K562 (cell line): Measurements from ENCODE around the gene CBLIF. TPM values are rescaled to one million over a fixed set of nuclear protein-coding genes. Genes with fewer than 3 reads are reported as not detected.

Experiments used
- ATAC-seq: fragments of 200-7000 bp; cut with Tn5 transposase; 3 replicates; pipeline ENCODE4 v1.9.1; 2020; ENCODE audit warnings: moderate library complexity
- BruUV-seq: library from RNA; stranded (reverse); fragments of 400-500 nt; replicated peaks from 2 replicates; lab custom pipeline; 2021; lab: Mats Ljungman, UMichigan
- CTCF ChIA-PET: fragments of 300-600 bp; formaldehyde crosslinking; extraction: SDS; loops from one replicate; lab custom pipeline; 2021; ENCODE audit warnings: low intra/inter-chr PET ratio; lab: Yijun Ruan, JAX
- POLR2A ChIA-PET: fragments of 300-600, 350-650 bp; sonication (Branson Sonifier 250); formaldehyde crosslinking; extraction: SDS; loops from one replicate; lab custom pipeline; 2021; ENCODE audit warnings: antibody characterized with exemption, inconsistent platforms; lab: Yijun Ruan, JAX
- DNase-seq, 4 experiments: peaks; one replicate each; pipeline versions ENCODE4 v3.0.0 to v3.0.0-alpha.2; 2011 to 2018; ENCODE audit warnings: low spot score in 3 of 4, mixed read lengths in 3 of 4; ENCODE audit errors: extremely low read depth in 1 of 4
- FAIRE-seq: peaks from 2 replicates; lab custom pipeline; 2011; peaks lifted over from hg19 to GRCh38; lab: Jason Lieb, UNC
- H2AFZ ChIP-seq: 2 replicates; pipeline ENCODE4 v1.6.0; 2011; ENCODE audit warnings: low read depth, low read length, control low read depth, inconsistent platforms
- H3K27ac ChIP-seq: fragments of 200-600 bp; 3 replicates; pipeline ENCODE4 v1.8.0; 2011; ENCODE audit warnings: low read depth, mild to moderate bottlenecking, control low read depth, inconsistent platforms, low read length, moderate library complexity, mixed read lengths; ENCODE audit errors: extremely low read depth
- H3K27me3 ChIP-seq, 2 experiments: fragments of 300-600 bp in 1 of 2; 2 replicates in 1 of 2; 3 replicates in 1 of 2; pipeline versions ENCODE4 v1.6.0 to v1.8.0; 2011; ENCODE audit warnings: inconsistent platforms in 2 of 2, low read length in 2 of 2, mild to moderate bottlenecking in 1 of 2, mixed read lengths in 1 of 2, moderate library complexity in 1 of 2; ENCODE audit not compliant: control insufficient read depth in 2 of 2, insufficient read depth in 2 of 2
- H3K36me3 ChIP-seq: fragments of 300-600 bp; 3 replicates; pipeline ENCODE4 v1.8.0; 2011; ENCODE audit warnings: mild to moderate bottlenecking, low read length, inconsistent platforms; ENCODE audit not compliant: control insufficient read depth, insufficient read depth
- H3K4me1 ChIP-seq, 2 experiments: fragments of 200-600 bp in 1 of 2; replicated peaks in 1 of 2; 2 replicates in 1 of 2; 3 replicates in 1 of 2; pipeline versions ENCODE4 v1.5.1 to v1.8.0; 2011; ENCODE audit warnings: inconsistent platforms in 2 of 2, low read length in 2 of 2, mild to moderate bottlenecking in 1 of 2, mixed read lengths in 1 of 2, moderate library complexity in 1 of 2; ENCODE audit not compliant: control insufficient read depth in 2 of 2, insufficient read depth in 2 of 2
- H3K4me2 ChIP-seq: 2 replicates; pipeline ENCODE4 v1.6.1; 2011; ENCODE audit warnings: low read length, control low read depth, inconsistent platforms, mixed read lengths; ENCODE audit not compliant: insufficient read depth
- H3K4me3 ChIP-seq: fragments of 200-600 bp; sonication (generic), shearing (Covaris generic); 2 replicates; pipeline ENCODE4 v1.5.1; 2016; ENCODE audit warnings: control low read depth, inconsistent platforms
- H3K79me2 ChIP-seq: fragments of 200-600 bp; 3 replicates; pipeline ENCODE4 v1.8.0; 2011; ENCODE audit warnings: low read length, inconsistent platforms; ENCODE audit not compliant: control insufficient read depth, insufficient read depth
- H3K9ac ChIP-seq, 2 experiments: 2 replicates each; pipeline versions ENCODE4 v1.6.0 to v1.6.1; 2011; ENCODE audit warnings: low read depth in 2 of 2, low read length in 2 of 2, control low read depth in 1 of 2, inconsistent platforms in 1 of 2, mild to moderate bottlenecking in 1 of 2, mixed read lengths in 1 of 2; ENCODE audit not compliant: insufficient read depth in 1 of 2
- H3K9me1 ChIP-seq: one replicate; pipeline ENCODE4 v1.6.0; 2011; ENCODE audit warnings: inconsistent platforms, mild to moderate bottlenecking, low read length, moderate library complexity; ENCODE audit not compliant: control insufficient read depth, insufficient read depth
- H3K9me3 ChIP-seq: replicated peaks from 2 replicates; pipeline ENCODE4 v1.5.1; 2011; ENCODE audit warnings: low read depth, low read length, inconsistent platforms; ENCODE audit not compliant: control insufficient read depth, insufficient read depth
- H4K20me1 ChIP-seq: replicated peaks from 2 replicates; pipeline ENCODE4 v1.6.1; 2011; ENCODE audit warnings: low read length, inconsistent platforms, mixed read lengths; ENCODE audit not compliant: control insufficient read depth, insufficient read depth
- BMI1 ChIP-seq: fragments of 150-350 bp; IDR thresholded peaks from 2 replicates; pipeline ENCODE4 v1.6.1; 2014; ENCODE audit warnings: low read length
- BRF1 ChIP-seq: IDR thresholded peaks from 3 replicates; pipeline ENCODE4 v1.6.1; 2011; ENCODE audit warnings: borderline replicate concordance, mild to moderate bottlenecking; ENCODE audit not compliant: insufficient read length; ENCODE audit errors: extremely low read depth
- CREBBP ChIP-seq: IDR thresholded peaks from one replicate; pipeline ENCODE4 v1.6.1; 2012; ENCODE audit warnings: low read depth, mild to moderate bottlenecking, control low read depth, inconsistent platforms, low read length
- DNMT1 ChIP-seq: fragments of 450-650 bp; IDR thresholded peaks from 2 replicates; pipeline ENCODE4 v1.6.1; 2016; ENCODE audit warnings: antibody characterized with exemption, mild to moderate bottlenecking
- KLF1 ChIP-seq: fragments of 450-650 bp; IDR thresholded peaks from 2 replicates; pipeline ENCODE4 v1.6.1; 2016; ENCODE audit warnings: missing genetic modification characterization, missing compliant biosample characterization
- MCM7 ChIP-seq, 2 experiments: fragments of 450-650 bp; IDR thresholded peaks; 2 replicates each; pipeline ENCODE4 v1.6.1; 2016 to 2018
- SIN3B ChIP-seq: fragments of 450-650 bp; IDR thresholded peaks from 2 replicates; pipeline ENCODE4 v1.6.1; 2017; ENCODE audit warnings: low read depth, mild to moderate bottlenecking, moderate library complexity
- SNIP1 ChIP-seq: fragments of 450-650 bp; IDR thresholded peaks from 2 replicates; pipeline ENCODE4 v1.7.1; 2017; ENCODE audit warnings: low read depth, mild to moderate bottlenecking
- ZNF785 ChIP-seq: fragments of 250-450 bp; sonication (Bioruptor Pico); IDR thresholded peaks from 2 replicates; pipeline ENCODE4 v1.4.0; 2020; ENCODE audit warnings: mild to moderate bottlenecking
- WGBS: fragments of 100-300 bp; shearing (Covaris generic); methylation state at CpG from one replicate; pipeline ENCODE4 v1.1.6; 2016; ENCODE audit warnings: low coverage, mixed read lengths; ENCODE audit not compliant: insufficient coverage; ENCODE audit errors: missing lambda C conversion rate; 5-methylcytosine and 5-hydroxymethylcytosine counted together
- in situ Hi-C: fragments of 300-500 bp; cut with MboI; formaldehyde crosslinking; loops from 4 replicates; pipeline ENCODE4 v1.15.0; 2018; ENCODE audit warnings: inconsistent platforms, mixed read lengths
- intact Hi-C: fragments of 100-400 bp; cut with micrococcal nuclease; formaldehyde crosslinking; loops from 2 replicates; pipeline ENCODE4 v1.14.2; 2022
- polyA plus RNA-seq, 8 experiments: library from polyadenylated mRNA; depleted of rRNA in 4 of 8; stranded (reverse) in 5 of 8; unstranded in 3 of 8; fragments of >200 nt; fragmentation: Nextera tagmentation in 2 of 8; fragmentation: Illumina TruSeq in 1 of 8; extraction: Ambion mirVana in 2 of 8; extraction: Trizol in 1 of 8; gene quantifications; 2 replicates each; pipeline versions ENCODE4 v1.2.1 to v1.2.3, GENCODE V29; 2011 to 2014; ENCODE audit warnings: inconsistent platforms in 1 of 8, missing spikeins in 1 of 8
- total RNA-seq, 7 experiments: library from RNA; depleted of rRNA in 6 of 7; stranded (reverse); fragments of >200 nt in 6 of 7; fragmentation: Illumina TruSeq in 2 of 7; extraction: Trizol in 2 of 7; gene quantifications; 2 replicates each; pipeline versions ENCODE4 v1.2.1 to v1.2.3, GENCODE V29; 2011 to 2021; ENCODE audit warnings: low replicate concordance in 1 of 7
- TF ChIP-seq, protein P1 (sequence below): fragments of 450-650 bp; formaldehyde crosslinking; IDR thresholded peaks from 2 replicates; pipeline ENCODE4 v1.4.0; 2020; ENCODE audit warnings: mild to moderate bottlenecking, mixed read lengths
- TF ChIP-seq, protein P2 (sequence below): sonication (generic); formaldehyde crosslinking; IDR thresholded peaks from 2 replicates; pipeline ENCODE4 v1.8.0; 2022; ENCODE audit warnings: mild to moderate bottlenecking, missing genetic modification reagents

The CBLIF gene
- total and polyA plus RNA-seq, 9 of the 15 experiments (the other 6 are each of a cell fraction or from before 2014, with no cell fraction given) = 0.07 to 0.83 (median 0.54) TPM

GRCh38 chr11:59779487-59779886 is 65.8 kb downstream of the CBLIF start:
- no TSS peak for BruUV-seq
- no peak for ATAC-seq
- no peak for DNase-seq
- TF ChIP-seq SNIP1 = no peak
- TF ChIP-seq, protein P1, sequence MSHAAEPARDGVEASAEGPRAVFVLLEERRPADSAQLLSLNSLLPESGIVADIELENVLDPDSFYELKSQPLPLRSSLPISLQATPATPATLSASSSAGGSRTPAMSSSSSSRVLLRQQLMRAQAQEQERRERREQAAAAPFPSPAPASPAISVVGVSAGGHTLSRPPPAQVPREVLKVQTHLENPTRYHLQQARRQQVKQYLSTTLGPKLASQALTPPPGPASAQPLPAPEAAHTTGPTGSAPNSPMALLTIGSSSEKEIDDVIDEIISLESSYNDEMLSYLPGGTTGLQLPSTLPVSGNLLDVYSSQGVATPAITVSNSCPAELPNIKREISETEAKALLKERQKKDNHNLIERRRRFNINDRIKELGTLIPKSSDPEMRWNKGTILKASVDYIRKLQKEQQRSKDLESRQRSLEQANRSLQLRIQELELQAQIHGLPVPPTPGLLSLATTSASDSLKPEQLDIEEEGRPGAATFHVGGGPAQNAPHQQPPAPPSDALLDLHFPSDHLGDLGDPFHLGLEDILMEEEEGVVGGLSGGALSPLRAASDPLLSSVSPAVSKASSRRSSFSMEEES (CRISPR knock-in tag) = no peak
- TF ChIP-seq, protein P2, sequence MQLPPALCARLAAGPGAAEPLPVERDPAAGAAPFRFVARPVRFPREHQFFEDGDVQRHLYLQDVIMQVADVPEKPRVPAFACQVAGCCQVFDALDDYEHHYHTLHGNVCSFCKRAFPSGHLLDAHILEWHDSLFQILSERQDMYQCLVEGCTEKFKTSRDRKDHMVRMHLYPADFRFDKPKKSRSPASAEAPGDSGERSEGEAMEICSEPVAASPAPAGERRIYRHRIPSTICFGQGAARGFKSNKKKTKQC (CRISPR knock-in tag) = no peak
- no peak for TF ChIP-seq ZNF785 (CRISPR knock-in tag)
- no peak for TF ChIP-seq KLF1 (tag)
- no peak for TF ChIP-seq DNMT1
- TF ChIP-seq MCM7 (IDR thresholded peaks at IDR 0.05) = no peak
- TF ChIP-seq SIN3B = no peak
- TF ChIP-seq BRF1 = no peak
- no peak for TF ChIP-seq CREBBP
- TF ChIP-seq BMI1 = no peak
- H3K36me3 ChIP-seq = peaks cover 65% of the 10 kb centered on the region
- no peak overlapping the region for H3K9ac ChIP-seq
- 0 out of 3 replicates have a peak, but pooled peaks cover 3% of the 10 kb centered on the region for H3K79me2 ChIP-seq
- no peaks in the 10 kb centered on the region for H3K9me1 ChIP-seq
- H3K9me3 ChIP-seq = no peaks in the 10 kb centered on the region
- in situ Hi-C loops (no loop called here), intact Hi-C loops (no loop called here)
- ChIA-PET POLR2A (no interaction called here), CTCF (no interaction called here)
- H2AFZ ChIP-seq = no peak overlapping the region
- no peak overlapping the region for H3K4me2 ChIP-seq
- no peaks in the 10 kb centered on the region for H3K27me3 ChIP-seq
- no peak for FAIRE-seq
- H3K27ac ChIP-seq = no peak overlapping the region
- H3K4me1 ChIP-seq = no peaks in the 10 kb centered on the region
- 8% methylated on average over 1 of the region's 1 CpG for WGBS
- peaks cover 4% of the 10 kb centered on the region; the same call in 1 of the 2 replicates for H4K20me1 ChIP-seq
- H3K4me3 ChIP-seq = no peak overlapping the region

Other genes with a start within 250 kb of the CBLIF start
Only the 7 nearest of the 13 such genes appear.
- gene OR10V1, start 131.7 kb downstream of the CBLIF start, total RNA-seq (2014; rRNA removed) = not detected in 2 replicates
- not detected in 2 replicates for gene OR10V1, start 131.7 kb downstream of the CBLIF start, total RNA-seq (2014; rRNA removed; fragmentation: Illumina TruSeq; extraction: Trizol)
- not detected in 2 replicates for gene OR10V1, start 131.7 kb downstream of the CBLIF start, total RNA-seq (2015; rRNA removed; fragmentation: Illumina TruSeq; extraction: Trizol)
- not detected in 2 replicates for gene OR10V1, start 131.7 kb downstream of the CBLIF start, total RNA-seq (2021)
- not detected in 2 replicates for gene OR10V1, start 131.7 kb downstream of the CBLIF start, polyA plus RNA-seq (2011; rRNA removed)
- gene OR10V1, start 131.7 kb downstream of the CBLIF start, polyA plus RNA-seq (2014; fragmentation: Illumina TruSeq; extraction: Trizol) = not detected in 2 replicates
- gene OR10V1, start 131.7 kb downstream of the CBLIF start, polyA plus RNA-seq (2014; fragmentation: Nextera tagmentation; extraction: Ambion mirVana) = not detected
- gene OR10V1, start 131.7 kb downstream of the CBLIF start, polyA plus RNA-seq (2014; rRNA removed) = not detected in 2 replicates
- gene STX3, start 90.1 kb downstream of the CBLIF start, total RNA-seq (2014; rRNA removed) = 46.2 and 48.2 TPM in 2 replicates
- 60.5 and 67.7 TPM in 2 replicates for gene STX3, start 90.1 kb downstream of the CBLIF start, total RNA-seq (2014; rRNA removed; fragmentation: Illumina TruSeq; extraction: Trizol)
- gene STX3, start 90.1 kb downstream of the CBLIF start, total RNA-seq (2015; rRNA removed; fragmentation: Illumina TruSeq; extraction: Trizol) = 91.6 and 94.0 TPM in 2 replicates
- gene STX3, start 90.1 kb downstream of the CBLIF start, total RNA-seq (2021) = 37.1 and 37.5 TPM in 2 replicates
- 56.0 and 75.4 TPM in 2 replicates for gene STX3, start 90.1 kb downstream of the CBLIF start, polyA plus RNA-seq (2011; rRNA removed)
- 52.1 and 54.2 TPM in 2 replicates for gene STX3, start 90.1 kb downstream of the CBLIF start, polyA plus RNA-seq (2014; fragmentation: Illumina TruSeq; extraction: Trizol)
- gene STX3, start 90.1 kb downstream of the CBLIF start, polyA plus RNA-seq (2014; fragmentation: Nextera tagmentation; extraction: Ambion mirVana) = 10 to 100 TPM; 12.0 to 14.4 TPM
- gene STX3, start 90.1 kb downstream of the CBLIF start, polyA plus RNA-seq (2014; rRNA removed) = 48.7 and 52.2 TPM in 2 replicates
- gene MRPL16, start 34.7 kb downstream of the CBLIF start, total RNA-seq (2014; rRNA removed) = 166 and 202 TPM in 2 replicates
- 157 and 158 TPM in 2 replicates for gene MRPL16, start 34.7 kb downstream of the CBLIF start, total RNA-seq (2014; rRNA removed; fragmentation: Illumina TruSeq; extraction: Trizol)
- gene MRPL16, start 34.7 kb downstream of the CBLIF start, total RNA-seq (2015; rRNA removed; fragmentation: Illumina TruSeq; extraction: Trizol) = 139 and 146 TPM in 2 replicates
- 157 and 168 TPM in 2 replicates for gene MRPL16, start 34.7 kb downstream of the CBLIF start, total RNA-seq (2021)
- 106 and 172 TPM in 2 replicates for gene MRPL16, start 34.7 kb downstream of the CBLIF start, polyA plus RNA-seq (2011; rRNA removed)
- gene MRPL16, start 34.7 kb downstream of the CBLIF start, polyA plus RNA-seq (2014; fragmentation: Illumina TruSeq; extraction: Trizol) = 209 and 212 TPM in 2 replicates
- 10 to 100 TPM; 63.3 to 99.3 TPM for gene MRPL16, start 34.7 kb downstream of the CBLIF start, polyA plus RNA-seq (2014; fragmentation: Nextera tagmentation; extraction: Ambion mirVana)
- 191 and 196 TPM in 2 replicates for gene MRPL16, start 34.7 kb downstream of the CBLIF start, polyA plus RNA-seq (2014; rRNA removed)
- gene TCN1, start 21.0 kb upstream of the CBLIF start, total RNA-seq (2014; rRNA removed) = 3.8 TPM in 2 replicates
- 7.1 and 8.0 TPM in 2 replicates for gene TCN1, start 21.0 kb upstream of the CBLIF start, total RNA-seq (2014; rRNA removed; fragmentation: Illumina TruSeq; extraction: Trizol)
- gene TCN1, start 21.0 kb upstream of the CBLIF start, total RNA-seq (2015; rRNA removed; fragmentation: Illumina TruSeq; extraction: Trizol) = 17.9 and 18.8 TPM in 2 replicates
- gene TCN1, start 21.0 kb upstream of the CBLIF start, total RNA-seq (2021) = 4.6 and 6.6 TPM in 2 replicates
- gene TCN1, start 21.0 kb upstream of the CBLIF start, polyA plus RNA-seq (2011; rRNA removed) = 0.63 and 1.4 TPM in 2 replicates
- gene TCN1, start 21.0 kb upstream of the CBLIF start, polyA plus RNA-seq (2014; fragmentation: Illumina TruSeq; extraction: Trizol) = 9.5 and 10.4 TPM in 2 replicates
- gene TCN1, start 21.0 kb upstream of the CBLIF start, polyA plus RNA-seq (2014; fragmentation: Nextera tagmentation; extraction: Ambion mirVana) = 10 to 100 TPM; 19.0 to 25.9 TPM
- gene TCN1, start 21.0 kb upstream of the CBLIF start, polyA plus RNA-seq (2014; rRNA removed) = 4.8 and 5.1 TPM in 2 replicates
- not detected in 2 replicates for gene OOSP3, start 33.3 kb upstream of the CBLIF start, total RNA-seq (2014; rRNA removed)
- not detected in 2 replicates for gene OOSP3, start 33.3 kb upstream of the CBLIF start, total RNA-seq (2014; rRNA removed; fragmentation: Illumina TruSeq; extraction: Trizol)
- gene OOSP3, start 33.3 kb upstream of the CBLIF start, total RNA-seq (2015; rRNA removed; fragmentation: Illumina TruSeq; extraction: Trizol) = not detected in 2 replicates
- gene OOSP3, start 33.3 kb upstream of the CBLIF start, total RNA-seq (2021) = not detected in 2 replicates
- 0.09 and 0.15 TPM in 2 replicates for gene OOSP3, start 33.3 kb upstream of the CBLIF start, polyA plus RNA-seq (2011; rRNA removed)
- gene OOSP3, start 33.3 kb upstream of the CBLIF start, polyA plus RNA-seq (2014; fragmentation: Illumina TruSeq; extraction: Trizol) = 0.21 TPM in 1 of 2 replicates, not detected in the other
- gene OOSP3, start 33.3 kb upstream of the CBLIF start, polyA plus RNA-seq (2014; fragmentation: Nextera tagmentation; extraction: Ambion mirVana) = under 1 TPM in 1 of 2 experiments, not detected in 1; 0.32 TPM
- gene OOSP3, start 33.3 kb upstream of the CBLIF start, polyA plus RNA-seq (2014; rRNA removed) = 0.09 TPM in 1 of 2 replicates, not detected in the other
- gene OOSP1, start 92.9 kb upstream of the CBLIF start, total RNA-seq (2014; rRNA removed) = 0.36 TPM in 1 of 2 replicates, not detected in the other
- gene OOSP1, start 92.9 kb upstream of the CBLIF start, total RNA-seq (2014; rRNA removed; fragmentation: Illumina TruSeq; extraction: Trizol) = 0.89 and 1.1 TPM in 2 replicates
- gene OOSP1, start 92.9 kb upstream of the CBLIF start, total RNA-seq (2015; rRNA removed; fragmentation: Illumina TruSeq; extraction: Trizol) = 0.30 and 0.58 TPM in 2 replicates
- 0.31 and 0.62 TPM in 2 replicates for gene OOSP1, start 92.9 kb upstream of the CBLIF start, total RNA-seq (2021)
- gene OOSP1, start 92.9 kb upstream of the CBLIF start, polyA plus RNA-seq (2011; rRNA removed) = 0.14 and 0.20 TPM in 2 replicates
- gene OOSP1, start 92.9 kb upstream of the CBLIF start, polyA plus RNA-seq (2014; fragmentation: Illumina TruSeq; extraction: Trizol) = 0.30 and 0.61 TPM in 2 replicates
- gene OOSP1, start 92.9 kb upstream of the CBLIF start, polyA plus RNA-seq (2014; fragmentation: Nextera tagmentation; extraction: Ambion mirVana) = 1 to 10 TPM; 2.4 to 3.0 TPM
- 0.56 and 2.3 TPM in 2 replicates for gene OOSP1, start 92.9 kb upstream of the CBLIF start, polyA plus RNA-seq (2014; rRNA removed)
- 0.49 TPM in 1 of 2 replicates, not detected in the other for gene OOSP4A, start 118.5 kb upstream of the CBLIF start, total RNA-seq (2014; rRNA removed)
- 0.40 and 1.0 TPM in 2 replicates for gene OOSP4A, start 118.5 kb upstream of the CBLIF start, total RNA-seq (2014; rRNA removed; fragmentation: Illumina TruSeq; extraction: Trizol)
- 0.34 and 0.69 TPM in 2 replicates for gene OOSP4A, start 118.5 kb upstream of the CBLIF start, total RNA-seq (2015; rRNA removed; fragmentation: Illumina TruSeq; extraction: Trizol)
- gene OOSP4A, start 118.5 kb upstream of the CBLIF start, total RNA-seq (2021) = 0.40 and 0.65 TPM in 2 replicates
- 0.20 TPM in 1 of 2 replicates, not detected in the other for gene OOSP4A, start 118.5 kb upstream of the CBLIF start, polyA plus RNA-seq (2011; rRNA removed)
- 0.74 TPM in 1 of 2 replicates, not detected in the other for gene OOSP4A, start 118.5 kb upstream of the CBLIF start, polyA plus RNA-seq (2014; fragmentation: Illumina TruSeq; extraction: Trizol)
- gene OOSP4A, start 118.5 kb upstream of the CBLIF start, polyA plus RNA-seq (2014; fragmentation: Nextera tagmentation; extraction: Ambion mirVana) = 1 to 10 TPM; 2.0 to 2.4 TPM
- gene OOSP4A, start 118.5 kb upstream of the CBLIF start, polyA plus RNA-seq (2014; rRNA removed) = 0.39 and 0.91 TPM in 2 replicates